GM15510 (cell line): ENCODE results near the gene GLG1.

ENCODE experiments used
- POLR2A ChIP-seq: IDR thresholded peaks from 3 replicates; pipeline ENCODE4 v1.6.1; 2011; ENCODE audit warnings: borderline replicate concordance; ENCODE audit not compliant: insufficient read length; ENCODE audit errors: extremely low read depth

Gene GLG1

GRCh38 chr16:74465851-74466685, 140.8 kb downstream of the GLG1 start:
- no peak for TF ChIP-seq POLR2A

GRCh38 chr16:74465281-74465680, 141.6 kb downstream of the GLG1 start:
- no peak for TF ChIP-seq POLR2A

- TF ChIP-seq POLR2A: no peak
Measured at GRCh38 chr16:74463888-74464287, 143.0 kb downstream of the GLG1 start.

- no peak for TF ChIP-seq POLR2A
Measured at GRCh38 chr16:74462361-74462760, 144.6 kb downstream of the GLG1 start.

- no peak for TF ChIP-seq POLR2A
Measured at GRCh38 chr16:74461826-74462225, 145.1 kb downstream of the GLG1 start.

DNA sequence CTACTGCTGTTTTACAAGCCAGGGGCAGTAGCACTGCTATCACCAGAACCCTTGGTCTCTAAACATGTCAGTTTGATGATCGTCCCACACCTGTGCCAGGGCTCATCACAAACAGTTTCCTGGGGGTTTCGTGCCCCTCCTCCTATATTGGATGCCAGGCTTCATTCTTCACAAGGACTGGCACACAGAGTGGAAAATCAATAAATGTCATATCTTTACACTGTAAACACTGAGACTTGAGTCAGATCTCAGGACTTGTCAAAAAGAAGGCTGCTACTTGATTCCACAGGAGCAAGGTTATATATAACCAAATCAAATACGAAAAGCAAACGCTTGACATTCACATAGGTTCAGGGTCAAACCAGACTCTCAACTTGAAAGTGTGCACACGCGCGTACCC, 146.4 kb downstream of the GLG1 start:
- TF ChIP-seq POLR2A: no peak

- no peak for TF ChIP-seq POLR2A
Measured at GRCh38 chr16:74456290-74456625, 150.7 kb downstream of the GLG1 start.

- TF ChIP-seq POLR2A: no peak
Measured at GRCh38 chr16:74455619-74456289, 151.2 kb downstream of the GLG1 start.

DNA sequence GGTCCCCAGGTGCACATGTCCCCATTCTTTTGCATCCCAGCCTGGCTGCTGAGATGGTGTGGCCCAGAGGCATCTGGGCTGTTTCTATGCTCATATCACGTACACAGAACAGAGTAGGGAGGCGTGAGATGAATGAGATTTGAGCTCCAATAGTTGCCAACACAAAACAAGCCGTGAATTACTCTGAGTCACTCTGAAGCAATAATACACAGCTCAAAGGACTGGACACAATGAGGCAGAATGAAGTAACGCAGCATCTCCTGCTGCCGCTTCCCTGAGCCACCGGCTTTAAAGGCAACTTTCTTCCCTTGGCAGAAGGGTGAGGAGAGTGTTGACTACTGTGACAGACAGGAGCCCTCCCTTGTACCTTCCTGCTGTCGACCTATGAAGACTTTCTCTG, 151.7 kb downstream of the GLG1 start:
- TF ChIP-seq POLR2A: no peak

- TF ChIP-seq POLR2A: no peak
Measured at GRCh38 chr16:74451951-74452758, 154.8 kb downstream of the GLG1 start.

- TF ChIP-seq POLR2A: no peak
Measured at GRCh38 chr16:74450967-74451760, 155.8 kb downstream of the GLG1 start.

DNA sequence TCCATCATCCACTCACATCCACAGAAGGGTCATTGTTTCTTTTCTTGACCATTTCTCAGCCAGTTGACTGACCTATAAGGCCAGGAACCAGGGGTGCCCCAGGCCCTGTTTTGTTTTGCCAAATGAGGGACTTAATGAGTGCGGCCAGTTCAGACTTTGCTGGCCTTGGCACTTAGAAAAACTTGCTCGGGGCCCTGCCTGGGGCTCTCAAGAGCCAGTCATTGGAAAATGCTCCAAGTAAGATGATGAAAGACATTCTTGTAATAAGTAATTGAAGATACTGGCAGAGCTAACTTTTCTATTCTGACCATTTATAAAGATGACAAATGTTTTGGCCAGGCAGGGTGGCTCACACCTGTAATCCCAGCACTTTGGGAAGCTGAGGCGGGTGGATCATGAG, 156.7 kb downstream of the GLG1 start:
- no peak for TF ChIP-seq POLR2A

GRCh38 chr16:74449470-74449869, 157.4 kb downstream of the GLG1 start:
- no peak for TF ChIP-seq POLR2A

- no peak for TF ChIP-seq POLR2A
Measured at GRCh38 chr16:74448990-74449389, 157.9 kb downstream of the GLG1 start.
